ENCODE measurements around the gene FYTTD1. TPM values are rescaled to one million over a fixed set of nuclear protein-coding genes. Genes with fewer than 3 reads are reported as not detected.

The FYTTD1 gene
- total RNA-seq, 1 donor from 2014 or later, result 50.8 TPM

- Mint-ChIP-seq H3K4me3 (ENCODE audit: low read depth) (no peak overlapping the region), H3K27me3 (no peaks in the 10 kb centered on the region), H3K36me3 (ENCODE audit: insufficient read depth) (peaks cover 8% of the 10 kb centered on the region), H3K27ac (no peak overlapping the region), H3K4me1 (ENCODE audit: low read depth) (peaks cover 11% of the 10 kb centered on the region), H3K9me3 (ENCODE audit: low read depth) (no peaks in the 10 kb centered on the region)
- DNase-seq (ENCODE audit: low spot score, unreplicated experiment), result no peak
- TF ChIP-seq CTCF (IDR thresholded peaks at IDR 0.05; ENCODE audit: unreplicated experiment), result no peak
Measured at GRCh38 chr3:197809356-197810020, 59.8 kb downstream of the FYTTD1 start.

DNA sequence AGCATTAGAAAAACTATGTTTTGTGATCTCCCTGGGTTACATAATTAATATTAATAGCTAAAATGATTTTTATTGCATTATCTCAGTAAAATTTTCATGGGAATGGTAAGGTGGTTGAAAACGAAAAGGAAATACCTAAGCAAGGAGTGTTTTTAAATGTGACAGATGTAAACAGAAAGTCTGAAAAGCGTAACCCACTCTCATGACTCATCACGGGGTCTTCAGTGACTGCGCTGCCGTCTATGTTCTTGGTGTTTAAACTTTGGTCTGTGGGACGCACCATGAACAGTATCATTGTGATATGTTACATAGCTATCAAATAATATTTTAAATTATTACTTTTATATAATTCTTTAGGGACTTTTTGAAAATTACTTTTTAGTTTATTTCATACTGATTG lies 61.2 kb downstream of the FYTTD1 start:
- no peaks in the 10 kb centered on the region for H3K9me3 Mint-ChIP-seq (ENCODE audit: low read depth)
- H3K27ac Mint-ChIP-seq, result no peak overlapping the region
- no peak for DNase-seq (ENCODE audit: low spot score, unreplicated experiment)
- no peak for TF ChIP-seq CTCF (IDR thresholded peaks at IDR 0.05; ENCODE audit: unreplicated experiment)
- no peak overlapping the region for H3K4me3 Mint-ChIP-seq (ENCODE audit: low read depth)
- H3K4me1 Mint-ChIP-seq (ENCODE audit: low read depth), result peaks cover 12% of the 10 kb centered on the region
- no peaks in the 10 kb centered on the region for H3K27me3 Mint-ChIP-seq
- H3K36me3 Mint-ChIP-seq (ENCODE audit: insufficient read depth), result peaks cover 8% of the 10 kb centered on the region

DNA sequence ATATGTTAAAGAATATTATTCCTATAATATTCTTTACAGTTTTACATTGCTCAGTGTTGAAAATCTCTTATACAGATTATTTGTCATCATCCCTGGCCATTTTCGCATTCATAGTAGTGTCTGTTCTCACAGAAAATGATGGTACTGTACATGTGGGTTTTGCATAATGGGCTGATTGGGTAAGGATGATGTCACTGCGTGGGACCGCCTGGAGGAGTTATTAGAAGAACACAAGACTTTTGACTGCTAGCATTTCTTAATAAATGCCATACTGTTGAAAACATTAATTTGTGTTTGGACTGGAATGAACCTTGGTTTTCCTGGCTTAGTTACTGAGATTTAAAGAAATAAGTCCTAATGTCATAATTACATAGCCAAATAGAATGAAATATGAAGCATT lies 61.7 kb downstream of the FYTTD1 start:
- H3K27ac Mint-ChIP-seq, result no peak overlapping the region
- no peak for TF ChIP-seq CTCF (IDR thresholded peaks at IDR 0.05; ENCODE audit: unreplicated experiment)
- H3K36me3 Mint-ChIP-seq (ENCODE audit: insufficient read depth), result peaks cover 8% of the 10 kb centered on the region
- peaks cover 12% of the 10 kb centered on the region for H3K4me1 Mint-ChIP-seq (ENCODE audit: low read depth)
- DNase-seq (ENCODE audit: low spot score, unreplicated experiment), result no peak
- H3K27me3 Mint-ChIP-seq, result no peaks in the 10 kb centered on the region
- no peak overlapping the region for H3K4me3 Mint-ChIP-seq (ENCODE audit: low read depth)
- H3K9me3 Mint-ChIP-seq (ENCODE audit: low read depth), result no peaks in the 10 kb centered on the region

DNA sequence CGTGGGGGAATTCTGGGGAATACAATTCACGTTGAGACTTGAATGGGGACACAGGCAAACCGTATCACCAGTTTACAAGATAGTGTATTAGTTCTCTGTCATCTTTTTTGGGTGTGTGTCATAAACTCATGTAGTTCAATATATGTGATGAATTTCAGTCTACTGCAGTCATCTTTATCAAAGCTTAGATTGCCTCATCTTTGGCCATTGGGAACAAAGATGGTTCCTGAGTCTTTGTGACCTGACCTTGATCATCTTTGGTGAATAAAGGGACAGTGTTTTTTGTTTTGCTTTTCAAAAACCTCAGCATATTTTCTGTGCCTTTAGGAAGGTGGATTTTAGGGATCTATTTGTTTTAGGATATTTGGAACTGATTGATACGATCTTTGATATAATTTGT lies 64.7 kb downstream of the FYTTD1 start:
- Mint-ChIP-seq H3K36me3 (ENCODE audit: insufficient read depth) (peaks cover 6% of the 10 kb centered on the region), H3K4me1 (ENCODE audit: low read depth) (peaks cover 4% of the 10 kb centered on the region), H3K4me3 (ENCODE audit: low read depth) (no peak overlapping the region), H3K27me3 (no peaks in the 10 kb centered on the region), H3K27ac (no peak overlapping the region), H3K9me3 (ENCODE audit: low read depth) (no peaks in the 10 kb centered on the region)
- DNase-seq (ENCODE audit: low spot score, unreplicated experiment), result no peak
- TF ChIP-seq CTCF (IDR thresholded peaks at IDR 0.05; ENCODE audit: unreplicated experiment), result no peak

GRCh38 chr3:197820550-197821335 lies 71.1 kb downstream of the FYTTD1 start:
- Mint-ChIP-seq H3K4me3 (ENCODE audit: low read depth) (peak overlapping the region; percentile 23), H3K9me3 (ENCODE audit: low read depth) (no peaks in the 10 kb centered on the region), H3K27me3 (no peaks in the 10 kb centered on the region), H3K27ac (peak overlapping the region; percentile 94), H3K36me3 (ENCODE audit: insufficient read depth) (peaks cover 17% of the 10 kb centered on the region), H3K4me1 (ENCODE audit: low read depth) (peaks cover 21% of the 10 kb centered on the region)
- no peak for DNase-seq (ENCODE audit: low spot score, unreplicated experiment)
- TF ChIP-seq CTCF (IDR thresholded peaks at IDR 0.05; ENCODE audit: unreplicated experiment), result no peak

Data from progenitor cell of endocrine pancreas (in vitro differentiated cells).